VCaP (cell line): Measurements from ENCODE around the gene ADSS1.

Source experiments
- H3K27ac ChIP-seq: fragments of 450-650 bp; 2 replicates; pipeline ENCODE4 v1.5.1; 2017
- TF ChIP-seq, protein P1 (sequence below): fragments of 450-650 bp; conservative IDR thresholded peaks from 2 replicates; pipeline ENCODE4 v1.5.1; 2017; ENCODE audit warnings: mild to moderate bottlenecking, moderate library complexity

ADSS1 gene

DNA sequence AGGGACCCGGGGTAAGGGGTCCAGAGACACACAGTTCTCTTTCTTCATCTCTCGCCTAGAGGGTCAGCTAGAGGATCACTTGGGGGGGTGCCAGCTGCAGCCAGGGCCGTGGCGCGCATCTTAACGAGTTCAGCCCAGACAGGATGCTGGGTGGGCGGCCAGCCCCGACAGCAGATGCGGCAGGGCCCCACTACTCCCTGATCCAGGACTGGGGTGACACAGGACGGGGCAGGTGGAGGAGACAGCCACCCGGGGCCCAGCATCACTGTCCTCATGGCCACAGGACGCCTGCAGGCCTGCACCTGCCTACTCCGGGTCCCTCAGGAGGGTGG is 58.7 kb downstream of the ADSS1 start:
- TF ChIP-seq, protein P1, sequence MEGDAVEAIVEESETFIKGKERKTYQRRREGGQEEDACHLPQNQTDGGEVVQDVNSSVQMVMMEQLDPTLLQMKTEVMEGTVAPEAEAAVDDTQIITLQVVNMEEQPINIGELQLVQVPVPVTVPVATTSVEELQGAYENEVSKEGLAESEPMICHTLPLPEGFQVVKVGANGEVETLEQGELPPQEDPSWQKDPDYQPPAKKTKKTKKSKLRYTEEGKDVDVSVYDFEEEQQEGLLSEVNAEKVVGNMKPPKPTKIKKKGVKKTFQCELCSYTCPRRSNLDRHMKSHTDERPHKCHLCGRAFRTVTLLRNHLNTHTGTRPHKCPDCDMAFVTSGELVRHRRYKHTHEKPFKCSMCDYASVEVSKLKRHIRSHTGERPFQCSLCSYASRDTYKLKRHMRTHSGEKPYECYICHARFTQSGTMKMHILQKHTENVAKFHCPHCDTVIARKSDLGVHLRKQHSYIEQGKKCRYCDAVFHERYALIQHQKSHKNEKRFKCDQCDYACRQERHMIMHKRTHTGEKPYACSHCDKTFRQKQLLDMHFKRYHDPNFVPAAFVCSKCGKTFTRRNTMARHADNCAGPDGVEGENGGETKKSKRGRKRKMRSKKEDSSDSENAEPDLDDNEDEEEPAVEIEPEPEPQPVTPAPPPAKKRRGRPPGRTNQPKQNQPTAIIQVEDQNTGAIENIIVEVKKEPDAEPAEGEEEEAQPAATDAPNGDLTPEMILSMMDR: no peak
- no peak overlapping the region for H3K27ac ChIP-seq

DNA sequence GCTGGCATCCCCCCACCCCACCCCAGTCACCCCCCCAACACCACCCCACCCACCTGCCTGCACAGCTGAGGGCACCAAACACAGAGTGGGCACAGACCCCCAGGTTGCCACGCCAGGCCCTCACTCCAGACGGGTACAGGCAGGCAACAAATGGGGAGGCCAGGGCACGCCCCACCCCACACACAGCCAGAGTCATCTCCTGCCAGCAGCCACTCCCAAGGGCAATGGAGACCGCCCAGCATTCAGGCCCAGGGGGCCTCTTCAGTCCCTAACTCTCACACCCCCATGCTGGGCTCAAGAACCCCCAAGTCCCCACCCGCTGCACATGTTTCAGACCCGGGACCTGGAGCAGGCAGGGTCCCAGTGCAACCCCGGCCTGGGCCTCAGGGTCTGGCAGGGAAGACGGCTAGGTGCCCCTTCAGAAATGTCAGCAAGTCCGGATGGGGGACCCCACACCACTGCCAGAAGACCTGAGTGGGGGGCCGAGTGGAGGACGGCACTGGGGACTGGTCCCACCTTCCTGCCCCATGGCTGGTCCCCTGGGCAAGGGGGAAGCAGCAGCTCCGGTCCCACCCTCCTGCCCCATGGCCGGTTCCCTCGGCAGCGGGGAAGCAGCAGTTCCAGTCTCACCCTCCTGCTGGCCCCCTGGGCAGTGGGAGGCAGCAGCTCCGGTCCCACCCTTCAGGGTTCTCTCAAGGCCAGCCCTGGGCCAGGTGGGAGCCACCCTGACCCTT is 59.6 kb downstream of the ADSS1 start:
- H3K27ac ChIP-seq: peak overlapping the region; percentile 40; the same call in 1 of the 2 replicates
- TF ChIP-seq, protein P1: no peak

DNA sequence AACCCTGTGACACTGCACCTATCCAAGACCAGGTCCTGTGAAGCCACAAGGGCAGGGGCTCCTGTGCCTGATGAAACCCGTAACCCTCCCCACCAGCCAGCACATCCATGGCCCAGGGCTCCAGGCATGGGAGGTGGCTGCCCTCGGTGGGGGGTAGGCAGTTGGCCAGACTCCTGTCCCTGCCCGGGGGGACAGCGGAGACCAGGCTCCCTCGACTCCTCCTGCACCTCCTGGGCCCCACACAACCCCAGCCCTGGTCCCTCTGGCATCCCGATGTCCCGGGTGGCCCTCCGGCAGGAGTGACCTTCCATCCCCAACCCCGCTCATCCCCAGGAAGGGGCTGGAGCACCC is 60.2 kb downstream of the ADSS1 start:
- peak overlapping the region; percentile 40; the same call in 1 of the 2 replicates for H3K27ac ChIP-seq
- TF ChIP-seq, protein P1: no peak

DNA sequence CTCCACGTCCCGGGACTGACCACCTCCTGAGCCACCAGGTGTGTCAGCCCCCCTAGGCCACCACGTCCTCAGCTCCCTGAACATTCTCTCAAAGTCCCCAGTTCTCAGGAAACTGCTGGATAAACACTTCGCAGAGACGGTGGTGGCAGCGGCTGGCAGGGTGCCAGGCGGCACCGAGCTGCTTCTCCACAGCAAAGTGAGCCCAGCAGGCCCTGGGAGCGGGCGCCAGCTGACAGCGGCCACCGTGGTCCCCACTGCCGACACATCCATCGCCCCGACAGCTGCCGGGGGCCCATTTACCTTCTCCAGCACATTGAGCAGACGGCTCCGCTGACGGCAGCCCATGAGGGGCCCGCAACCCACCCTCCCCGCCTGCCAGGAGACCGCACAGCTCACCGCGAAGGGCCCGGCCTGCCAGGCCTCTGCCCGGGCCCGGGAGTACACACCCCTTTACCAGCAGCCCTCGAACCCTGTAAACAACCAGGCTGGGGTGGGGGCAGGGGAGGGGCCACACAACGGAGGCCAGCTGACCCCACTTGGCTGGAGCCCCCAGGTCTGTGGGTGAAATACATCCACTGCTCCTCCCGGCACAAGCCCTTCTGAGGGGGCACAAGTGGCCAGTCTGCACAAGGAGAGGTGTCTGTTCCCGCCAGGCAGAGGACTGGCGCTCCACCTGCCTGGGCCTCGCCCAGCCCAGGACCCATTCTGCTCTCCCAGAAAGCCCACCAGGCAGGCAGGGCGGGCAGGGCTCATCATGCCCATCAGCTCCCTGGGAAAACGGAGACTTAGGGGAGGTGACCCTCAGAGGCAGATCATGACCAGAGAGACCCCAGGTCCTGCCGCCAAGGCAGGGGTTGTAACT is 61.0 kb downstream of the ADSS1 start:
- H3K27ac ChIP-seq: peak overlapping the region; percentile 40
- TF ChIP-seq, protein P1: no peak

DNA sequence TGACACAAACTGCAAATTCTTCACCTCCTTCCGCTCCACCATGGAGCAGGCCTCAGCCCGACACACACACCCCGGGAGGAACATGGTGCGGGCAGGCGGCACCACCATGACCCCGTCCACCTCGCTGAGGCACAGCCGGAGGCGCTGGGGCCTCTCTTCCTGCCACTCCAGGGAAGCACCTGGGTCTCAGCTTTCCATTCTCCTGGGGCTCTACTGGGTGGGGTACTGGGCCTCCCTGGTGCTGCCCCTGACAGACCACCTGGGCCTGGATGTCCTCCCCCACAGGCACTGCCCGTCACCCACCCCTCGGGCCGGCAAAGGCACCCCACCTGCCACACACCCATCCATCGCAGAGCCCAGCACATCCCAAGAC is 61.7 kb downstream of the ADSS1 start:
- H3K27ac ChIP-seq: peak overlapping the region; percentile 40; the same call in 1 of the 2 replicates
- TF ChIP-seq, protein P1: no peak

DNA sequence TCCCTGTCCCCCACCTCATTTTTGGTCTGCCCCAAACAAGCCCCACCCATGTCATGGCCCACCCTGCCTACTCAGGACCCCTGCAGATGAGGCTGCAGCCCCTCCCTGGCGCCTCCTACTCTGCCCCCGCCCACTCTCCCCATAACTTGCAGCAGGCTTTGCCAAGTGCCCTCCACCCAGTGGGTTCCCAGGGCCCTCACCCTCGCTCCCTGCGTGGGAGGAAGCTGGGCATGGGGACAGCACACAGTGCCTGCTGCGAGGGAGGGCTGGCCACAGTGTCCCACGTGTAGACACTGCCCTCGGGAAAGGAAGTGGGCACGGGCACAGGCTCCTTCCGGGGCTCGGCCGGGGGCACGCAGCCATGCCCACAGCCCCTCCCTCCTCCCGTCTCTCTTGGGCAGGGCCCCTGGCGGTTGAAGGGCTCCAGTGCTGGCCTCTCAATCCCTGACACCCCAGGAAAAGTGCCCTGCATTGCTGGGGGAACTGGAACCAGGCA is 62.1 kb downstream of the ADSS1 start:
- TF ChIP-seq, protein P1: no peak

DNA sequence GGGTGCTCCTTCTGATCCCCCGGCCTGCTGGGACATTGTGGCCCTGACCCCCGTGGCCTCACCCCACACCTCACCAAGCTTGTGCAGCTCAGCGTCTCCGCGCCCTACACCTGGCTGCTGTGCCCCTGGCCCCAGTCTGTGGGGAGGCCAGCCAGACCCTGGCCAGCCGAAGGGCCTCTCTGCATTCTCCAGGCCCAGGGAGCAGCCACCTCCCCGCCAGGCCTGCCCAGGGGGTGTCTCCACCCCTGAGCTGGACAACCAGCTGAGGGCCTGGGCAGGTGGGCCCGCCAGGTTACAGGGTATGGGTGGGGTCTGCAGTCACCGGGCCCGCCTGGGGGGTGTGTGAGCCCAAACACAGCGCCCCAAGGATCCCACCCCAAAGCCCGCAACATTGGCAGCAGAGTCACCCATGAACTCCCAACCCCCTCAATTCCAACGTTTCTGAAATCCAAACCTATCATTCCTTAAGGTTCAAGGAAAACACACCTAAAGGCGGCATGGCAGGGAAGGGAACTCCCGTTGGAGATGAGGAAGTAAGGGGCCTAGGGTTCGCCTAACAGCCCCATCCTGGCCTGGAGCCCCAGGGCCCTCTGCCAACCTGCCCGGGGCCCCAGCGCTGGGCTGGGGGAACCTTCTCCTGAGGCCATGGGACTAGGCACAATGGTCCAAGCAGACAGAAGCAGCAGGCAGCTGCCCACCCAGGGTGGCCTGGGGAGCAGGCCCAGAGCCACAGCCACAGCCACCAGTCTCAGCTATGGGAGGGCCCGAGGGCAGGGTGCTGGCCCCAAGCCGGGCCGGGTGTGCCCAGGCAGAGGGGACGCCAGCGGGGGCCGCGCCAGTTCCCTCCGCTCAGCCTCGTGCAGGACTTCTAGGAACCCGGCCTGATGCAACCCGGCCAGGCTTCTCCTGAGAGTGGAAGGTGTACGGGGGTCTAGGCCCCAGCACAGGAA is 63.0 kb downstream of the ADSS1 start:
- TF ChIP-seq, protein P1: no peak
- no peak overlapping the region for H3K27ac ChIP-seq

More for the DNA sequence above, 62.1 kb downstream of the ADSS1 start:
- no peak overlapping the region for H3K27ac ChIP-seq
